ENCODE results near the gene CDC73.

- TF ChIP-seq CTCF (IDR thresholded peaks at IDR 0.05; ENCODE audit: poor library complexity) (no peak), EZH2 (IDR thresholded peaks at IDR 0.05; ENCODE audit: borderline replicate concordance) (no peak)
Observed at GRCh38 chr1:193104907-193105820, 16.7 kb upstream of the CDC73 start, which contains the start of gene GLRX2.

All from hepatocyte (in vitro differentiated cells).